Effector memory CD4-positive, alpha-beta T cell (primary cell): ENCODE results near the gene SMIM5.

ENCODE experiments used
- DNase-seq, 3 donors: peaks; one replicate each; pipeline ENCODE4 v3.0.0-alpha.2; 2020
- H3K27ac ChIP-seq: 2 replicates; pipeline ENCODE4 v1.7.0; 2013; ENCODE audit warnings: mild to moderate bottlenecking, low read length, moderate library complexity; ENCODE audit not compliant: insufficient read depth, poor library complexity, severe bottlenecking
- H3K27me3 ChIP-seq: replicated peaks from 2 replicates; pipeline ENCODE4 v1.7.0; 2013; ENCODE audit warnings: mild to moderate bottlenecking, low read length; ENCODE audit not compliant: insufficient read depth, control insufficient read depth, poor library complexity, severe bottlenecking
- H3K36me3 ChIP-seq: 2 replicates; pipeline ENCODE4 v1.7.0; 2013; ENCODE audit warnings: mild to moderate bottlenecking, low read length, moderate library complexity; ENCODE audit not compliant: control insufficient read depth, insufficient read depth
- H3K4me1 ChIP-seq: 2 replicates; pipeline ENCODE4 v1.7.0; 2013; ENCODE audit warnings: low read length, mild to moderate bottlenecking; ENCODE audit not compliant: control insufficient read depth, insufficient read depth, poor library complexity, severe bottlenecking
- H3K4me3 ChIP-seq: 2 replicates; pipeline ENCODE4 v1.7.0; 2013; ENCODE audit warnings: low read length, low read depth, mild to moderate bottlenecking; ENCODE audit not compliant: insufficient read depth, poor library complexity, severe bottlenecking
- H3K9me3 ChIP-seq: 2 replicates; pipeline ENCODE4 v1.7.0; 2013; ENCODE audit warnings: mild to moderate bottlenecking, low read length, moderate library complexity; ENCODE audit not compliant: control insufficient read depth

SMIM5 gene

DNA sequence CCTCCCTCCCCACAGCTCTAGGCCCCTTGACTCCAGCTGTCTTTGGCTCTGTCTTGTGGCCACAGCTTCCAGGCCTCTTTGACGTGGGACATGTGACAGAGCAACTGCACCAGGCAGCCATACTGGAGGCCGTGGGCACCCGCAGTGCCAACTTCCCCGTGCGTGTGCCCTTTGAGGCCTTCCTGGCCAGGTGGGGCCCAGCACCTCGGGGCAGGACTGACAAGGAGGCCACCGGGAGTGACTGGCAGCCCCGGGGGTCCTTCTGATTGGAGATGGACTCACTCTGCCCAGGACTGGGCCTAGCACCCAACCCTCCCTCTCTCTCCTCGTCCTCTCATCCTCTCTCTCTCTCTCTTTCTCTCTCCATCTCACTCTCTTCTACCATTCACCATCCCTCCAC is 30.1 kb upstream of the SMIM5 start:
- no peak for DNase-seq
- no peaks in the 10 kb centered on the region for H3K36me3 ChIP-seq
- no peaks in the 10 kb centered on the region for H3K27me3 ChIP-seq
- no peaks in the 10 kb centered on the region for H3K4me1 ChIP-seq
- H3K4me3 ChIP-seq = no peak overlapping the region
- no peaks in the 10 kb centered on the region for H3K9me3 ChIP-seq
- no peak overlapping the region for H3K27ac ChIP-seq

DNA sequence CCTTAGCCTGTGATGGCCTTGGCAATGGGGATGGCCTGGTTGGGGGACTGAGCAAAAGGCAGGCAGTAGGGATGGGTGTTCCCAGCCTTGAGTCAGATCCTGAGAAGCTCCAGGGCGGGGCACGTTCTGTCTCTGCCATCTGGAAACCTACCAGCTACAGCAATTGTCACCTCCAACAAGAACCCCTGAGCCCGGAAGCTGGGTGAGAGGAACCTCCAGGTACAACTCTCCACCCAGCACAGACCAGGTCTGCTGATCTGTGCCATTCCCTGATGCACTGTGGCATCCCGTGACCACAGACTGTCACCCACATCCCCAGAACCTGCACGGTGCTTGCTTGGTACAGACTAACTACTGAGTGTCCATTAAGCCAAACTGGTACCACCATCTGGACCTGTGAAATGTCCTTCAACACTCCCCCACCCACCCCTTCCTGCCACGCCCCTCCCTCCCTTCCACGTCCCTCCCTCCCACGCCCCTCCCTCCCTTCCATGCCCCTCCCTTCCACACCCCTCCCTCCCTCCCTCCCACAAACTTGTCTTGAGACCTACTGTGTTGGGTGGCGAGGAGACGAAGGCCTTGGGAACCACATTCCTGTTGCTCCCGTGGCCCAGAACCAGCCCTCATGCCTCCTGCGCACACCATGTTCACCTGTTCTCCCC is 29.1 kb upstream of the SMIM5 start:
- Histone ChIP-seq H3K36me3 (no peaks in the 10 kb centered on the region), H3K4me1 (no peaks in the 10 kb centered on the region), H3K9me3 (no peaks in the 10 kb centered on the region), H3K4me3 (no peak overlapping the region), H3K27ac (no peak overlapping the region), H3K27me3 (no peaks in the 10 kb centered on the region)
- no peak for DNase-seq

DNA sequence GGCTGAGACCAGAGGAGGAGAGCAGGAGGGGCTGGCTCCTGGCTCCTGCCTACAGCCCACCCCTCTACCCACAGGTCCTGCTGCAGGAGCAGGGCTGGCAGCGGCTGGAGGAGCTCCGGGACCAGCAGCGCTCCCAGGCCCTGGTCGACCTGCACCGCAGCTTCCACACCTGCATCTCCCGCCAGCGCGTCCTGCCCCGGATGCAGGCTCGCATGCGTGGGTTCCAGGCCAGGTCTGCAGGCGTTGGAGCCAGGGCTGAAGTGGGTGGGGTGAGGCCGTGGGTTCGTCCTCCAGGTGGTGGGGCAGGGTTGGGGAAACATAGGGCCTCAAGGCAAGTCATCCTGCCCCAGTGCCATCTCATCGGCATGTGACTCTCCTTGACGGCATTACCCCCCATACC is 27.4 kb upstream of the SMIM5 start:
- no peaks in the 10 kb centered on the region for H3K27me3 ChIP-seq
- H3K9me3 ChIP-seq = no peaks in the 10 kb centered on the region
- no peak overlapping the region for H3K4me3 ChIP-seq
- H3K36me3 ChIP-seq = no peaks in the 10 kb centered on the region
- H3K4me1 ChIP-seq = no peaks in the 10 kb centered on the region
- DNase-seq = no peak
- no peak overlapping the region for H3K27ac ChIP-seq

DNA sequence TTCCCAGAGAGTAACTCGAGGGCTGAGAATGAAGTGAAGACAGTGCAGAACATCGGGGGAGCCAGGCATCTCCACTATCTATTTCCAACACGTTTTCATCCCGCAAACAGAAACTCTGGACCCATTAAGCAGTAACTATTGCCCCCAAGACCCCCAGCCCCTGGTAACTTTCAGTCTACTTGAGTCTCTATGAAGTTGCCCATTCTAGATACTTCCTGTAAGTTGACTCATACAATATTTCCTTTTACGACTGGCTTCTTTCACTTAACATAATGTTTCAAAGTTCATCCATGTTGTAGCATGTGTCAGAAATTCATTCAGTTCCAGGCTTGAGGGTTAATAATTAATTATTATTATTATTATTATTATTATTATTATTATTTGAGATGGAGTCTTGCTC is 26.1 kb upstream of the SMIM5 start:
- H3K9me3 ChIP-seq = no peaks in the 10 kb centered on the region
- DNase-seq = no peak
- H3K27me3 ChIP-seq = no peaks in the 10 kb centered on the region
- no peaks in the 10 kb centered on the region for H3K4me1 ChIP-seq
- no peak overlapping the region for H3K27ac ChIP-seq
- no peak overlapping the region for H3K4me3 ChIP-seq
- H3K36me3 ChIP-seq = no peaks in the 10 kb centered on the region

DNA sequence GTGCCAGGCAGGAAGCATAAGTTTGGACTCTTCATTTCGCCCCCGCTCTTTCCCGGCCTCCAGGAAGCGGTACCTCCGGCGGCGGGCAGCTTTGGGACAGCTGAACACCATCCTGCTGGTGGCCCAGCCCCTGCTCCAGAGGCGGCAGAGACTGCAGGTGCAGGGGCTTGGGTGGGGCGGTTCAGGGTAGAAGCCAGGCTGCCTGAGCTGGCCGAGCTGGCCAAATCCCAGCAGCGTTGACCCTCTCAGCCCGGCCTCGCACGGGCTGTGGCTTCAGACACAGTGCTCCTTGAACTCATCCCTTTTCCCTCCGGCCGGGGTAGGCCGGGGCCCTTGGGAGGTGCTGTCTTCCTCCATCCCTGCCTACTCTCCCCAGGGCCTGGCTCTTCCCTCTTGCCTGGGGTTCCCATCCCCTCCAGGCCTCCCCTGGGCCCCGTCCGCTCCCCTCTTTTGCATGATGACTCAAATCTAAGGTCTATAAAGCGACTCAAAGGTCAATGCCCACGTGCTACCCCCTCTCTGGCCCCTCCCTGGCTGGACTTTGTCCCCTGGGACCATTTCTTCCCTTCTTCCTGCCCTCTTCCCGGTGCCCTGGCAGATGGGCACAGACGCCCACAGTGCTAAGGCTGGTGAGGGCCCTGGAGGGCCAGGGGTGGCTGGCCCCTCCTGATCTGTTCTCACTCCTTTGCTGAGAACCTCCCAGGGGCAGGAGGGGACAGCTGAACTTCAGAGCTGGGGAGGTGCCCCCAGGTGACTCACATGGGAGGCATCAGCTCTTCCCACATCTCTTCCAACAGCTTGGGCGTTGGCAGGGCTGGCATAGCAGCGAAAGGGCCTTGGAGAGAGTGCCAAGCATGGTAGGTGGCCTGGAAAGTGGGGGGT is 22.9 kb upstream of the SMIM5 start:
- Histone ChIP-seq H3K36me3 (no peaks in the 10 kb centered on the region), H3K9me3 (no peaks in the 10 kb centered on the region), H3K4me3 (no peak overlapping the region), H3K27ac (no peak overlapping the region), H3K27me3 (no peaks in the 10 kb centered on the region), H3K4me1 (no peaks in the 10 kb centered on the region)
- no peak for DNase-seq

DNA sequence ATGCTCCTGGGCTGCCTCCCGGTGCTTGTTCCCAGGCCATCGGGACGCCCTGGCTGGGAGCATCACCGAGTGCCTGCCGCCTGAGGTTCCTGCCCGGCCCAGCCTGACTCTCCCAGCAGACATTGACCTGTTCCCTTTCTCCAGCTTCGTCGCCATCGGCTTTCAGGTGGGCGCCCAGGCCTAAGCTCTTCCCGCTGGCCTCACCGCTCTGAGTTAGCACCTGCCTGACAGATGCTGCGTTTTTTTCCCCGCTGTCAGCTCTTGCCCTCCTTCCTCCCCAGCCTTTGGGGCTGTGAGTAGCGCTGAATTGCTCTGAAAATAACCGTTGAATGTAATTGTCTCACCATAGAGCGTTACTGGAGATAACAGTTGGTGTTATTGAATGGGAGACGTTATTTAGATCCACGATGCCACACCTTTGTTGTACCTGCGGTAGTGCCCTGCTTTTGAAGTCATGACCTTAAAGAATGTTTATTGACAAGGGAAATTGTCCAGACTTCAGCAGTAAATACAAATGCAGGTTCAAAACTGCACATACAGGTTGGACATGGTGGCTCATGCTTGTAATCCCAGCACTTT is 21.3 kb upstream of the SMIM5 start:
- Histone ChIP-seq H3K36me3 (no peaks in the 10 kb centered on the region), H3K27ac (no peak overlapping the region), H3K4me3 (no peak overlapping the region), H3K9me3 (no peaks in the 10 kb centered on the region), H3K4me1 (no peaks in the 10 kb centered on the region), H3K27me3 (no peaks in the 10 kb centered on the region)
- DNase-seq = no peak

DNA sequence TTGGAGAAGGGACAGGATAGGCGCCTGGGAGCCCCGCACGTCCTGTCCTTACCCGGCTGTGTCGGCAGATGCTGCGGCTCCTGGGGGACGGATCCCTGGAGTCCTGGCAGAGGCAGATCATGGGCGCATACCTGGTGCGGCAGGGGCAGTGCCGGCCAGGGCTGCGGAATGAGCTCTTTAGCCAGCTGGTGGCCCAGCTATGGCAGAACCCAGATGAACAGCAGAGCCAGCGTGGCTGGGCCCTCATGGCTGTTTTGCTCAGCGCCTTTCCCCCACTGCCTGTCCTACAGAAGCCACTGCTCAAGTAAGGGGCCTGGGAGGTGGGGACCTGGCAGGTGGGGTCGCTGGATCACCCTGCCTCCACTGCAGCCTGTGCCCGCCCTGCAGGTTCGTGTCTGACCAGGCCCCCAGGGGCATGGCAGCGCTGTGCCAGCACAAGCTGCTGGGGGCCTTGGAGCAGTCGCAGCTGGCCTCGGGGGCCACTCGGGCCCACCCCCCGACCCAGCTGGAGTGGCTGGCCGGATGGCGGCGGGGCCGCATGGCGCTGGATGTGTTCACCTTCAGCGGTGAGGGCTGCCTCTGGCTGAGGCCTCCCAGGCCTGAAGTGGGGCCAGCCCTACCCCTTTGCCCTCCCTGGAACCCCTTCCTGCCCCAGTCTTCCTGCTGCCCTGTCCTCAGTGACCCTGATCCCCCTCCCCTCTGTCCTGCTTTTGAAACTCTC is 20.2 kb upstream of the SMIM5 start:
- H3K4me3 ChIP-seq = no peak overlapping the region
- no peaks in the 10 kb centered on the region for H3K27me3 ChIP-seq
- no peaks in the 10 kb centered on the region for H3K9me3 ChIP-seq
- no peaks in the 10 kb centered on the region for H3K4me1 ChIP-seq
- H3K27ac ChIP-seq = no peak overlapping the region
- H3K36me3 ChIP-seq = no peaks in the 10 kb centered on the region
- DNase-seq = no peak

DNA sequence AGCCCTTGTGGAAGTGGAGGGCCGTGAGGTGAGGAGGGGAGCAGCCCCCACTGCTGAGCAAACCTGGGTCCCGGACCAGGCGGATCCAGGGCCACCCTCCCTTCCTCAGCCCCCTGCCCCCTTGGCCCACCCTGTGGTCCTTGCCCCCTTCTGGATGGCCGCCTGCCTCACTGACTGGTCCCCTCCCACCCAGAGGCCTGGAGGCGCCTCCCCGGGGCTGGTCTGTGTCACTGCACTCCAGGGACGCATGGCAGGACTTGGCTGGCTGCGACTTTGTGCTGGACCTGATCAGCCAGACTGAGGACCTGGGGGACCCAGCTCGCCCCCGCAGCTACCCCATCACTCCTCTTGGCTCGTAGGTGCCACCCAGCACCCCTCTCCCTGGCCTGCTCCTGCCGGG is 19.2 kb upstream of the SMIM5 start:
- H3K36me3 ChIP-seq = no peaks in the 10 kb centered on the region
- no peaks in the 10 kb centered on the region for H3K27me3 ChIP-seq
- no peak overlapping the region for H3K27ac ChIP-seq
- H3K4me3 ChIP-seq = no peak overlapping the region
- no peaks in the 10 kb centered on the region for H3K4me1 ChIP-seq
- DNase-seq = no peak
- no peaks in the 10 kb centered on the region for H3K9me3 ChIP-seq

DNA sequence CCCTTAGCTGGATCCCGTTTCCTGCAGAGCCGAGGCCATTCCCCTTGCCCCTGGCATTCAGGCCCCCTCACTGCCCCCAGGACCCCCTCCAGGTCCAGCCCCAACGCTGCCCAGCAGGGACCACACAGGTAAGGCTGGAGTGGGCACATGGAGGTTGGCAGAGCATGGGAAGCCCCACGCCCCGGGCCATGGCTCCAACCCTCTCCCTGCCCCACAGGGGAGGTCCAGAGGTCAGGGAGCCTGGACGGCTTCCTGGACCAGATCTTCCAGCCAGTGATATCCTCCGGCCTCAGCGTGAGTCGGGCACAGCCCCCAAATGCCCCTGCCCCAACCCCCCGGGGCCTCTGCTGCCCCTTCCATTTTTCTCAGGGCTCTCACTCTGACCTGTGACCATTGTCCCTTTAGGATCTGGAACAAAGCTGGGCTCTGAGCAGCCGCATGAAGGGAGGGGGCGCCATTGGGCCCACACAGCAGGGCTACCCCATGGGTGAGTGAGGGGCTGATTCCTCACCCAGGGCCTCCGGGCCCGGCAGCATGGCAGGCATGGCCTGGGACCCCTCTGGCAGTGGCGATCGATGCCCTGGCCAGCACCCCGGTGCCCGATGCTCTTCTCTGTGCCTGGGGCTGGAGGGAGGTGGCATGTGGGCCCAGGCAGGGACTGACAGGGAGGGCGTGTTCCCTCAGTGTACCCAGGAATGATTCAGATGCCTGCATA is 18.5 kb upstream of the SMIM5 start:
- H3K4me3 ChIP-seq = no peak overlapping the region
- no peaks in the 10 kb centered on the region for H3K4me1 ChIP-seq
- no peak for DNase-seq
- H3K27me3 ChIP-seq = no peaks in the 10 kb centered on the region
- H3K9me3 ChIP-seq = no peaks in the 10 kb centered on the region
- H3K27ac ChIP-seq = no peak overlapping the region
- H3K36me3 ChIP-seq = no peaks in the 10 kb centered on the region
